MCF 10A (cell line): ENCODE measurements around the gene LMNTD1. TPM values are rescaled to one million over a fixed set of nuclear protein-coding genes. Genes with fewer than 3 reads are reported as not detected.

Experiments used
- BruUV-seq: library from RNA; stranded (reverse); fragments of 400-500 nt; replicated peaks from 2 replicates; lab custom pipeline; 2021; lab: Mats Ljungman, UMichigan
- CTCF ChIA-PET: fragments of 300-600 bp; sonication (Branson Sonifier 250); formaldehyde crosslinking; extraction: SDS; loops from one replicate; lab custom pipeline; 2021; ENCODE audit warnings: antibody characterized with exemption, inconsistent platforms; lab: Yijun Ruan, JAX
- POLR2A ChIA-PET: fragments of 300-600, 350-650 bp; sonication (Branson Sonifier 250); formaldehyde crosslinking; extraction: SDS; loops from one replicate; lab custom pipeline; 2020; ENCODE audit warnings: antibody characterized with exemption, inconsistent platforms; lab: Yijun Ruan, JAX
- DNase-seq: peaks from one replicate; pipeline ENCODE4 v3.0.0-alpha.2; 2018; ENCODE audit not compliant: unreplicated experiment
- H3K27ac Mint-ChIP-seq: one replicate; pipeline ENCODE4 v1.8.0; 2022; ENCODE audit warnings: mild to moderate bottlenecking, low read depth, mixed read lengths; ENCODE audit not compliant: unreplicated experiment
- H3K27me3 Mint-ChIP-seq: one replicate; pipeline ENCODE4 v1.8.0; 2022; ENCODE audit warnings: mixed read lengths; ENCODE audit not compliant: insufficient read depth, unreplicated experiment
- H3K36me3 Mint-ChIP-seq: one replicate; pipeline ENCODE4 v1.8.0; 2022; ENCODE audit warnings: mild to moderate bottlenecking, moderate library complexity, mixed read lengths; ENCODE audit not compliant: insufficient read depth, unreplicated experiment
- H3K4me1 Mint-ChIP-seq: one replicate; pipeline ENCODE4 v1.8.0; 2022; ENCODE audit warnings: mixed read lengths; ENCODE audit not compliant: insufficient read depth, unreplicated experiment
- H3K4me3 Mint-ChIP-seq: one replicate; pipeline ENCODE4 v1.8.0; 2022; ENCODE audit warnings: mild to moderate bottlenecking, moderate library complexity, mixed read lengths; ENCODE audit not compliant: unreplicated experiment
- H3K9me3 Mint-ChIP-seq: one replicate; pipeline ENCODE4 v1.8.0; 2022; ENCODE audit warnings: mixed read lengths; ENCODE audit not compliant: unreplicated experiment
- intact Hi-C: fragments of 100-400 bp; cut with micrococcal nuclease; formaldehyde crosslinking; loops from 2 replicates; pipeline ENCODE4 v1.14.1; 2022
- total RNA-seq: library from RNA; stranded (reverse); gene quantifications from 2 replicates; pipeline ENCODE4 v1.2.3, GENCODE V29; 2022
- TF ChIP-seq, protein P1 (sequence below): fragments of 200-600 bp; IDR thresholded peaks from one replicate; pipeline ENCODE4 v1.8.0; 2022; ENCODE audit warnings: antibody characterized with exemption, mild to moderate bottlenecking; ENCODE audit not compliant: unreplicated experiment

The LMNTD1 gene
- total RNA-seq, 1 experiment from 2014 or later, result not detected

DNA sequence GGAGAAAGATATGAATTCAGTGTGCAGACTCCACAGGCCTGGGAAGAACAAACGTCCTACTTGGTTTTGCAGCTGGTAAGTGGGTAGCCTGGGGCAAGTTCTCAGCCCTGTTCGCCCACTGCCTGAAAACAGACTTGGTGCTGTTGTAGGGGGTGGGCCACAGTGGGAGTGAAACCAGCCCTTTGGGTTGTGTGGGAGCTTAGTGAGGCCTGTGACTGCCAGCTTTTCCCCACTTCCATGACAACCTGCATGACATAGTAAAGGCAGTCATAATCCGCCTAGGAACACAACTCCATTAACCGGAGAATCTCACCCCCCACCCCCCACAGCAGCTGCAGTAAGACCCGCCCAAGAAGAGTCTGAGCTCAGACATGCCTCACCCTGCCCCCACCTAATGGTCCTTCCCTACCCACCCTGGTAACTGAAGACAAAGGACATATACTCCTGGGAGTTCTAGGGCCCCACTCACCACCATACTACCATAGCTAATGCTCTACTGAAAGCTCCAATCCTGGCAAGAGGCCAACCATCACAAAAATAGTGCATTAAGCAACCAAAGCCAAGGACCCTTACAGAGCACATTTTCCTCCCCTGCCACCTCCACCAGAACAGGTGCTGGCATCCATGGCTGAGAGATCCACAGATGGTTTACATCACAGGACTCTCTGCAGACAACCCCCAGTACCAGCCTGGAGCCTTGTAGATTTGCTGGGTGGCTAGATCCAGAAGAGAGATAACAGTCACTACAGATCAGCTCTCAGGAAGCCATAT is 39.8 kb upstream of the LMNTD1 start:
- DNase-seq, result no peak
- Mint-ChIP-seq H3K27ac (no peak overlapping the region), H3K4me3 (no peak overlapping the region), H3K36me3 (no peaks in the 10 kb centered on the region), H3K9me3 (peaks cover under 1% of the 10 kb centered on the region), H3K27me3 (no peaks in the 10 kb centered on the region), H3K4me1 (peaks cover 9% of the 10 kb centered on the region)
- TF ChIP-seq, protein P1, sequence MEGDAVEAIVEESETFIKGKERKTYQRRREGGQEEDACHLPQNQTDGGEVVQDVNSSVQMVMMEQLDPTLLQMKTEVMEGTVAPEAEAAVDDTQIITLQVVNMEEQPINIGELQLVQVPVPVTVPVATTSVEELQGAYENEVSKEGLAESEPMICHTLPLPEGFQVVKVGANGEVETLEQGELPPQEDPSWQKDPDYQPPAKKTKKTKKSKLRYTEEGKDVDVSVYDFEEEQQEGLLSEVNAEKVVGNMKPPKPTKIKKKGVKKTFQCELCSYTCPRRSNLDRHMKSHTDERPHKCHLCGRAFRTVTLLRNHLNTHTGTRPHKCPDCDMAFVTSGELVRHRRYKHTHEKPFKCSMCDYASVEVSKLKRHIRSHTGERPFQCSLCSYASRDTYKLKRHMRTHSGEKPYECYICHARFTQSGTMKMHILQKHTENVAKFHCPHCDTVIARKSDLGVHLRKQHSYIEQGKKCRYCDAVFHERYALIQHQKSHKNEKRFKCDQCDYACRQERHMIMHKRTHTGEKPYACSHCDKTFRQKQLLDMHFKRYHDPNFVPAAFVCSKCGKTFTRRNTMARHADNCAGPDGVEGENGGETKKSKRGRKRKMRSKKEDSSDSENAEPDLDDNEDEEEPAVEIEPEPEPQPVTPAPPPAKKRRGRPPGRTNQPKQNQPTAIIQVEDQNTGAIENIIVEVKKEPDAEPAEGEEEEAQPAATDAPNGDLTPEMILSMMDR, result no peak
- BruUV-seq, result no TSS peak
- intact Hi-C loops, result no loop called here
- CTCF ChIA-PET, result interaction anchor here (0.6 kb wide), 2 partner anchors 843 to 1907 kb away, joined by 3 read pairs; no protein-coding TSS in a partner anchor
- POLR2A ChIA-PET, result interaction anchor here (0.6 kb wide), 1 partner anchor 20 kb away, joined by 3 read pairs; no protein-coding TSS in a partner anchor

- Mint-ChIP-seq H3K27me3 (no peaks in the 10 kb centered on the region), H3K9me3 (no peaks in the 10 kb centered on the region), H3K4me1 (peaks cover 13% of the 10 kb centered on the region), H3K36me3 (no peaks in the 10 kb centered on the region), H3K27ac (peak overlapping the region; percentile 36), H3K4me3 (no peak overlapping the region)
- DNase-seq, result no peak
- TF ChIP-seq, protein P1, result no peak
- POLR2A ChIA-PET, result interaction anchor here (0.6 kb wide), 1 partner anchor 37 kb away, joined by 3 read pairs; no protein-coding TSS in a partner anchor
- intact Hi-C loops, result no loop called here
- BruUV-seq, result no TSS peak
- CTCF ChIA-PET, result interaction anchor here (0.8 to 1.0 kb wide), 2 partner anchors 422 to 430 kb away, joined by 3 read pairs; no protein-coding TSS in a partner anchor
Measured at GRCh38 chr12:25591144-25591543, 38.1 kb upstream of the LMNTD1 start.

GRCh38 chr12:25590011-25590721 is 37.1 kb upstream of the LMNTD1 start:
- Mint-ChIP-seq H3K4me3 (no peak overlapping the region), H3K36me3 (no peaks in the 10 kb centered on the region), H3K4me1 (peaks cover 23% of the 10 kb centered on the region), H3K27ac (no peak overlapping the region), H3K27me3 (no peaks in the 10 kb centered on the region), H3K9me3 (no peaks in the 10 kb centered on the region)
- ChIA-PET POLR2A (no interaction called here), CTCF (interaction anchor here (1.3 kb wide), 1 partner anchor 15 kb away, joined by 4 read pairs; no protein-coding TSS in a partner anchor)
- intact Hi-C loops, result no loop called here
- BruUV-seq, result no TSS peak
- TF ChIP-seq, protein P1, result no peak
- no peak for DNase-seq

- H3K4me3 Mint-ChIP-seq, result no peak overlapping the region
- H3K36me3 Mint-ChIP-seq, result no peaks in the 10 kb centered on the region
- peak overlapping the region; percentile 64 for H3K27ac Mint-ChIP-seq
- H3K9me3 Mint-ChIP-seq, result no peaks in the 10 kb centered on the region
- CTCF ChIA-PET, result interaction anchor here (1.2 kb wide), 1 partner anchor 441 kb away, joined by 4 read pairs; no protein-coding TSS in a partner anchor
- POLR2A ChIA-PET, result interaction anchor here (0.6 to 0.8 kb wide), 2 partner anchors 14 to 26 kb away, joined by 3 read pairs; no protein-coding TSS in a partner anchor
- intact Hi-C loops, result loop anchor here (5.0 kb wide), 1 partner anchor 525 kb away; no protein-coding TSS in a partner anchor
- BruUV-seq, result no TSS peak
- H3K27me3 Mint-ChIP-seq, result no peaks in the 10 kb centered on the region
- TF ChIP-seq, protein P1, result no peak
- H3K4me1 Mint-ChIP-seq, result peaks cover 36% of the 10 kb centered on the region
- DNase-seq, result no peak
Measured at GRCh38 chr12:25587346-25587745, 34.3 kb upstream of the LMNTD1 start.
